Measurements from ENCODE around the gene LUZP1.

LUZP1 gene

GRCh38 chr1:23188434-23188884, 19.8 kb upstream of the LUZP1 start:
- DNase-seq: no peak

- no peak for DNase-seq
Observed at GRCh38 chr1:23187637-23188036, 19.0 kb upstream of the LUZP1 start.

GRCh38 chr1:23185381-23185780, 16.7 kb upstream of the LUZP1 start:
- no peak for DNase-seq

GRCh38 chr1:23184212-23184934, 15.7 kb upstream of the LUZP1 start:
- DNase-seq: peak; percentile 58

- DNase-seq: no peak
Observed at GRCh38 chr1:23179862-23180261, 11.2 kb upstream of the LUZP1 start.

- DNase-seq: peak; percentile 39
Observed at GRCh38 chr1:23178950-23179349, 10.3 kb upstream of the LUZP1 start.

- no peak for DNase-seq
Observed at GRCh38 chr1:23178414-23178813, 9.8 kb upstream of the LUZP1 start.

- peak; percentile 54 for DNase-seq
Observed at GRCh38 chr1:23177438-23178380, 9.1 kb upstream of the LUZP1 start.

GRCh38 chr1:23177031-23177430, 8.4 kb upstream of the LUZP1 start:
- DNase-seq: no peak

- DNase-seq: no peak
Observed at GRCh38 chr1:23174426-23175110, 5.9 kb upstream of the LUZP1 start.

GRCh38 chr1:23171181-23171755, 2.6 kb upstream of the LUZP1 start:
- DNase-seq: no peak

- no peak for DNase-seq
Observed at GRCh38 chr1:23169727-23170335, 1.2 kb upstream of the LUZP1 start.

GRCh38 chr1:23169195-23169575, 529 bp upstream of the LUZP1 start:
- DNase-seq: no peak

GRCh38 chr1:23168079-23168444, 594 bp downstream of the LUZP1 start:
- peak; percentile 50 for DNase-seq

GRCh38 chr1:23167353-23168078, 1.1 kb downstream of the LUZP1 start:
- peak; percentile 61 for DNase-seq

- no peak for DNase-seq
Observed at GRCh38 chr1:23166854-23167253, 1.8 kb downstream of the LUZP1 start.

GRCh38 chr1:23163395-23163794, 5.3 kb downstream of the LUZP1 start:
- DNase-seq: no peak

GRCh38 chr1:23159963-23160877, 8.4 kb downstream of the LUZP1 start:
- DNase-seq: no peak

GRCh38 chr1:23156940-23157339, 11.7 kb downstream of the LUZP1 start:
- DNase-seq: no peak

GRCh38 chr1:23152966-23153684, 15.5 kb downstream of the LUZP1 start:
- DNase-seq: no peak
